NCI-H1048 (cell line): ENCODE data around the gene PCDHB13.
"Not testable (repeated sequence)": the region's sequence is repeated elsewhere in the genome, so short reads cannot be mapped to it uniquely, and the experiment has no call there.

Experiments
- DNase-seq: peaks from one replicate; lab custom pipeline; 2025; lab: John Stamatoyannopoulos, UW

The PCDHB13 gene

DNA sequence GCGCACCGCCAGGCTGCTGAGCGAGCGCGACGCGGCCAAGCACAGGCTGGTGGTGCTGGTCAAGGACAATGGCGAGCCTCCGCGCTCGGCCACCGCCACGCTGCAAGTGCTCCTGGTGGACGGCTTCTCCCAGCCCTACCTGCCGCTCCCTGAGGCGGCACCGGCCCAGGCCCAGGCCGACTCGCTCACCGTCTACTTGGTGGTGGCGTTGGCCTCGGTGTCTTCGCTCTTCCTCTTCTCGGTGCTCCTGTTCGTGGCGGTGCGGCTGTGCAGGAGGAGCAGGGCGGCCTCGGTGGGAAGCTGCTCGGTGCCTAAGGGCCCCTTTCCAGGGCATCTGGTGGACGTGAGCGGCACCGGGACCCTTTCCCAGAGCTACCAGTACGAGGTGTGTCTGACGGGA, 12.1 kb upstream of the PCDHB13 start:
- DNase-seq: not testable (repeated sequence)

DNA sequence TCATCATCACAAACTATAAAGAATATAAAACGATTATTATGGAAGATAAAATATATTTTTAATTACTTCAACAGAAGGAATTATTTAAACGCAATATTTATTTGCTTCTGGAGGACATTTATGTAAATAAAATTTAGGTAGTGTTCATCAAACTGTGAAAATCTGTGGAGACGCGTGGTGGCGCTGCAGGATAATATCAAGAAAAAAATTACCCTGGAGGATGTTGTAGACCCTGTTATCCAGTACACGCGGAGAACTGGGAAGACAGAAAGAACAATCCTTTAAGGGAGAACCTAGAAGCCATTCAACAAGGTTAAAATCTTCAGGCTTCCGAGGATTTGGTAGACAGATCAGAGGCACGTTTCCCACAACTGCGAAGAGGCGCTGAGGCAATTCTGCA, 5.2 kb upstream of the PCDHB13 start, which contains the start of gene PCDHB12:
Gene PCDHB12, plus strand, starts transcription at position 242 of the 400 bp plus-strand sequence. CDS start 189 bp downstream, outside the sequence.
- DNase-seq: no peak

DNA sequence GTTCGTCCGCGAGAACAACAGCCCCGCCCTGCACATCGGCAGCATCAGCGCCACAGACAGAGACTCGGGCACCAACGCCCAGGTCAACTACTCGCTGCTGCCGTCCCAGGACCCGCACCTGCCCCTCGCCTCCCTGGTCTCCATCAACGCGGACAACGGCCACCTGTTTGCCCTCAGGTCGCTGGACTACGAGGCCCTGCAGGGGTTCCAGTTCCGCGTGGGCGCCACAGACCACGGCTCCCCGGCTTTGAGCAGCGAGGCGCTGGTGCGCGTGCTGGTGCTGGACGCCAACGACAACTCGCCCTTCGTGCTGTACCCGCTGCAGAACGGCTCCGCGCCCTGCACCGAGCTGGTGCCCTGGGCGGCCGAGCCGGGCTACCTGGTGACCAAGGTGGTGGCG, 3.4 kb upstream of the PCDHB13 start:
- not testable (repeated sequence) for DNase-seq

DNA sequence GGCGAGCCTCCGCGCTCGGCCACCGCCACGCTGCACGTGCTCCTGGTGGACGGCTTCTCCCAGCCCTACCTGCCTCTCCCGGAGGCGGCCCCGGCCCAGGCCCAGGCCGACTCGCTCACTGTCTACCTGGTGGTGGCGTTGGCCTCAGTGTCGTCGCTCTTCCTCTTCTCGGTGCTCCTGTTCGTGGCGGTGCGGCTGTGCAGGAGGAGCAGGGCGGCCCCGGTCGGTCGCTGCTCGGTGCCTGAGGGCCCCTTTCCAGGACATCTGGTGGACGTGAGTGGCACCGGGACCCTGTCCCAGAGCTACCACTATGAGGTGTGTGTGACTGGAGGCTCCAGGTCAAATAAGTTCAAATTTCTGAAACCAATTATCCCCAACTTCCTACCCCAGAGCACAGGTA, 2.9 kb upstream of the PCDHB13 start:
- not testable (repeated sequence) for DNase-seq

DNA sequence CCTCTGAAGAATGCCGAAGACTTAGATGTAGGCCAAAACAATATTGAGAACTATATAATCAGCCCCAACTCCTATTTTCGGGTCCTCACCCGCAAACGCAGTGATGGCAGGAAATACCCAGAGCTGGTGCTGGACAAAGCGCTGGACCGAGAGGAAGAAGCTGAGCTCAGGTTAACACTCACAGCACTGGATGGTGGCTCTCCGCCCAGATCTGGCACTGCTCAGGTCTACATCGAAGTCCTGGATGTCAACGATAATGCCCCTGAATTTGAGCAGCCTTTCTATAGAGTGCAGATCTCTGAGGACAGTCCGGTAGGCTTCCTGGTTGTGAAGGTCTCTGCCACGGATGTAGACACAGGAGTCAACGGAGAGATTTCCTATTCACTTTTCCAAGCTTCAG, 864 bp downstream of the PCDHB13 start:
- DNase-seq: not testable (repeated sequence)

DNA sequence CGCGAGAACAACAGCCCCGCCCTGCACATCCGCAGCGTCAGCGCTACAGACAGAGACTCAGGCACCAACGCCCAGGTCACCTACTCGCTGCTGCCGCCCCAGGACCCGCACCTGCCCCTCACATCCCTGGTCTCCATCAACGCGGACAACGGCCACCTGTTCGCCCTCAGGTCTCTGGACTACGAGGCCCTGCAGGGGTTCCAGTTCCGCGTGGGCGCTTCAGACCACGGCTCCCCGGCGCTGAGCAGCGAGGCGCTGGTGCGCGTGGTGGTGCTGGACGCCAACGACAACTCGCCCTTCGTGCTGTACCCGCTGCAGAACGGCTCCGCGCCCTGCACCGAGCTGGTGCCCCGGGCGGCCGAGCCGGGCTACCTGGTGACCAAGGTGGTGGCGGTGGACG, 1.8 kb downstream of the PCDHB13 start:
- not testable (repeated sequence) for DNase-seq

DNA sequence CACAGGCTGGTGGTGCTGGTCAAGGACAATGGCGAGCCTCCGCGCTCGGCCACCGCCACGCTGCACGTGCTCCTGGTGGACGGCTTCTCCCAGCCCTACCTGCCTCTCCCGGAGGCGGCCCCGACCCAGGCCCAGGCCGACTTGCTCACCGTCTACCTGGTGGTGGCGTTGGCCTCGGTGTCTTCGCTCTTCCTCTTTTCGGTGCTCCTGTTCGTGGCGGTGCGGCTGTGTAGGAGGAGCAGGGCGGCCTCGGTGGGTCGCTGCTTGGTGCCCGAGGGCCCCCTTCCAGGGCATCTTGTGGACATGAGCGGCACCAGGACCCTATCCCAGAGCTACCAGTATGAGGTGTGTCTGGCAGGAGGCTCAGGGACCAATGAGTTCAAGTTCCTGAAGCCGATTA, 2.3 kb downstream of the PCDHB13 start:
- DNase-seq: not testable (repeated sequence)

DNA sequence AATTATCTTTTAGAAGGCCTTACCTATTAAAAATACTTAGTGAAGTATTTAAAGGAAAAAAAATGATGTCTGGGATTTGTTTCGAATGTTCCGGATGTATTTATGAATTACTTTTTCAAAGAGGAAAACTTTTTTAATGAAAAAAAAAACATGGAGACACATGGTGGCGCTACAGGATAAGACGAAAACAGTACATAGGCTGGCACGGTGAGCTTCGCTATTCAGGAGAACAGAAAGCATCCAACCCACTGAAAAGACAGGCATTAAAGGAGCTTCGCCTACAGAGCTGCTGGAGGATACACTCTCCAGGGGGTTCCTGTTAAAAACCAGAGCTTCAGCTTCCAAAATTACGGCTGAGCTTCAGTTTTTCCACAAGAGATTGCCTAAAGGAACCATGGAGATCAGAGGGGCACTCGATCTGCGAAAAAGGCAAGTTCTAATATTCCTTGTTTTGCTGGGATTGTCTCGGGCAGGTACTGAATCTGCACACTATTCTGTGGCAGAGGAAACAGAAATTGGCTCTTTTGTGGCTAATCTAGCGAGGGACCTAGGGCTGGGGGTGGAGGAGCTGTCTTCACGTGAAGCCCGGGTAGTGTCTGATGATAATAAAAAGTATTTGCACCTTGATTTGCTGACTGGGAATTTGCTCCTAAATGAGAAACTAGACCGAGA, 9.5 kb downstream of the PCDHB13 start, which contains the start of gene PCDHB14:
Gene PCDHB14, plus strand, starts transcription at position 232 of the 672 bp plus-strand sequence. Its CDS starts 163 bp downstream, at position 395.
- DNase-seq: no peak

GRCh38 chr5:141224844-141225243, 11.1 kb downstream of the PCDHB13 start:
- DNase-seq: not testable (repeated sequence)

- DNase-seq: not testable (repeated sequence)
These were observed 11.7 kb downstream of the PCDHB13 start for GRCh38 chr5:141225421-141225820.

- no peak for DNase-seq
These were observed 20.5 kb downstream of the PCDHB13 start for GRCh38 chr5:141234109-141234667.

- DNase-seq: not testable (repeated sequence)
These were observed 22.2 kb downstream of the PCDHB13 start for GRCh38 chr5:141235922-141236321.

GRCh38 chr5:141236516-141237313, 23.0 kb downstream of the PCDHB13 start:
- no peak for DNase-seq

GRCh38 chr5:141241496-141241895, 27.8 kb downstream of the PCDHB13 start:
- DNase-seq: no peak

DNA sequence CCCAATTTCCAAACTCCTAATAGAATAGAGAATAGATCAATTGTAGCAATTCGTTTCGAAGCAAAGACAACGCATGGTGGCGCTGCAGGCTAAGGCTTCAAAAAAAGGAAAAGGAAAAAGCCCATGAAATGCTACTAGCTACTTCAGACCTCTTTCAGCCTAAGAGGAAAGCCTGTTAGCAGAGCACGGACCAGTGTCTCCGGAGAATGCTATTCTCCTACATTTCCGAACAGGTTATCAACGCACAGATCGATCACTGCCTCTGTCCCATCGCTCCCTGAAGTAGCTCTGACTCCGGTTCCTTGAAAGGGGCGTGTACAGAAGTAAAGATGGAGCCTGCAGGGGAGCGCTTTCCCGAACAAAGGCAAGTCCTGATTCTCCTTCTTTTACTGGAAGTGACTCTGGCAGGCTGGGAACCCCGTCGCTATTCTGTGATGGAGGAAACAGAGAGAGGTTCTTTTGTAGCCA, 31.6 kb downstream of the PCDHB13 start, which contains the start of gene PCDHB15:
Gene PCDHB15, plus strand, starts transcription at position 146 of the 468 bp plus-strand sequence. Its CDS starts 184 bp downstream, at position 330.
- no peak for DNase-seq

DNA sequence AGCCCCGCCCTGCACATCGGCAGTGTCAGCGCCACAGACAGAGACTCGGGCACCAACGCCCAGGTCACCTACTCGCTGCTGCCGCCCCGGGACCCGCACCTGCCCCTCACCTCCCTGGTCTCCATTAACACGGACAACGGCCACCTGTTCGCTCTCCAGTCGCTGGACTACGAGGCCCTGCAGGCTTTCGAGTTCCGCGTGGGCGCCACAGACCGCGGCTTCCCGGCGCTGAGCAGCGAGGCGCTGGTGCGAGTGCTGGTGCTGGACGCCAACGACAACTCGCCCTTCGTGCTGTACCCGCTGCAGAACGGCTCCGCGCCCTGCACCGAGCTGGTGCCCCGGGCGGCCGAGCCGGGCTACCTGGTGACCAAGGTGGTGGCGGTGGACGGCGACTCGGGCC, 33.3 kb downstream of the PCDHB13 start:
- DNase-seq: not testable (repeated sequence)

GRCh38 chr5:141247434-141247833, 33.7 kb downstream of the PCDHB13 start:
- not testable (repeated sequence) for DNase-seq

GRCh38 chr5:141250576-141250975, 36.9 kb downstream of the PCDHB13 start:
- DNase-seq: no peak

GRCh38 chr5:141258464-141258863, 44.7 kb downstream of the PCDHB13 start:
- DNase-seq: no peak

GRCh38 chr5:141258948-141259347, 45.2 kb downstream of the PCDHB13 start:
- no peak for DNase-seq

DNA sequence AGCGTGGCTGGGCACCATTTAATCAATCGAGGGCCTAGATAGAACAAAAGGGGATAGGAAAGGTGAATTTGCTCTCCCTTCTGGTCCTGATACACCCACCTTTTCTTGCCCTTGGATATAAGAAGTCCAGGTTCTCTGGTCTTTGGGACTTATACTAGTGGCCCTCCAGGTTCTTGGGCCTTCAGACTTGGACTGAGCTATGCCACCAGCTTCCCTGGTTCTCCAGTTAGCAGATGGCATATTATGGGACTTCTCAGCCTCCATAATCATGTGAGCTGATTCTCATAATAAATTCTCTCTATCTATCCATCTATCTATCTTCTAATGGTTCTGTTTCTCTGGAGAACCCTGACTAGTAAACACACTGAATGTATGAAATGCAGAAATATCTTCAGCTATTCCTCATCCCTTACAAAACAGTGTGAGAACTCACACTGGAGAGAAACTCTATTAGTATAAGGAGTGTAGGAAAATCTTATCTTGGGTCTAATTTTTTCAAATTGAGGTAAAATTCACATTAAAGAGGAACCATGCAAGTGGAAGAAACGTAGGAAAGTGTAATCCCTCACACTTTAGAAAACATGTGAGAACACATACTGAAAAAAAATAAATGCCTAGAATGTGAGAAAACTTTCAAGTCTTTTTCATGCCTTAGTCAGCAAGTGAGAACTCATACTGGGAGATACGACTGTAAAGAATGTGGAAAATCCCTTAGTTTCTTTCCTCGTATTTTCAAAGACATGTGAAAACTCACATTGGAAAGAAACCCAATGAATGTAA, 46.9 kb downstream of the PCDHB13 start:
- no peak for DNase-seq

DNA sequence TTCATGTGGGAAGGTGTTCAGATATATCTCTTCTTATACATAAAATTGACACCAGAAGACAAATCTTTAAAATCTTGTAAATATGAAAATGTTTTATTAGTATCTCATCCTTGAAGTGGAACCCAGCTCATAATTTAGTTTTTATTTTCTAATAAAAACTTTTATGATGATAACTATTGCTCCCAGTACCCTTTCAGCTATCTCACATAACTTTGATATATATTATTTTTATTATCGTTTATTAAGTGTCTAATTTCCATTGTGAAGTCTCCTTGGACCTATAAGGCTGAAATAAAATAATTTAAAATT, 47.5 kb downstream of the PCDHB13 start:
- DNase-seq: no peak
